ENCODE data around the gene CCL22.

GRCh38 chr16:57391300-57391699, 32.7 kb downstream of the CCL22 start:
- TF ChIP-seq CTCF (conservative IDR thresholded peaks at IDR 0.05; ENCODE audit: low read depth in 2 of 2) (no peak), REST (IDR thresholded peaks at IDR 0.05; ENCODE audit: unreplicated experiment) (no peak), EZH2 (IDR thresholded peaks at IDR 0.05; ENCODE audit: low read depth, unreplicated experiment) (no peak), POLR2AphosphoS5 (IDR thresholded peaks at IDR 0.05; ENCODE audit: low read depth) (no peak), CREB1 (CRISPR knock-in tag; IDR thresholded peaks at IDR 0.05; ENCODE audit: low read depth) (no peak), NANOG (IDR thresholded peaks at IDR 0.05; ENCODE audit: borderline replicate concordance) (no peak), ZNF331 (CRISPR knock-in tag; IDR thresholded peaks at IDR 0.05; ENCODE audit: low read depth) (no peak), EZH2phosphoT487 (IDR thresholded peaks at IDR 0.05; ENCODE audit: unreplicated experiment) (no peak), ETS1 (IDR thresholded peaks at IDR 0.05) (no peak)

Measured in GM23338 (cell line).